ENCODE data around the gene PLCH2.

Gene PLCH2

GRCh38 chr1:2463396-2463795 is 12.7 kb upstream of the PLCH2 start:
- no peak for DNase-seq

- DNase-seq: no peak
Observed at GRCh38 chr1:2465371-2466269, 10.5 kb upstream of the PLCH2 start.

GRCh38 chr1:2466270-2466665 is 9.8 kb upstream of the PLCH2 start:
- DNase-seq: no peak

DNA sequence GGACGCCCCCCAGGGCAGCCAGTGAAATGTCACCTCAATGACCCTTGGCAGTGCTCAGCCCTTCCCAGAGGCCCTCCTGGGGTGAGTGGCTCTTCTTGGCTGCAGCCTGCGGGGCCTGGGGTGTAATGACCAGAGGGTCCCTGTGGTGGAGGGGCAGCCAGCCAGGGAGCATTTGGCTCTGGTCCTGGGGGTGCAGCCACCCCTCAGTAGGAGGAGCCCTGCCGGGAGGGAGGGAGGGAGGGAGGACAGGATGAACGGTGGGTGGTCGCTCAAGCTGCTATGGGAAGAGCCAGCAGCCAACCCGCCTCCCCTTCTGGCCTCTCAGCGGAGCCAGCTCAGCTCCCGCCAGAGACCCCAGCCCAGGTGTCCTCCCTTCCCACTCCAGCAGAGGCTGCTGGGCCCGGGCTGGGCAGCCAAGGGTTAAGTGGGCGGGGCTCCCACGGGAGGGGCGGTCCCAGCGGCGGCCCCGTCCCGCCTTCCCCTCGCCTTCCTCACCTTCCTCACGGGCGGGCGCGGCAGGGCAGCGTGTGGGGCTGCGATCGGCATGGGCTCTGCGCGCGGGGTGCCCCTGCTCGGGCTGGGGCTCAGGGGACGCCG is 9.0 kb upstream of the PLCH2 start:
- no peak for DNase-seq

DNA sequence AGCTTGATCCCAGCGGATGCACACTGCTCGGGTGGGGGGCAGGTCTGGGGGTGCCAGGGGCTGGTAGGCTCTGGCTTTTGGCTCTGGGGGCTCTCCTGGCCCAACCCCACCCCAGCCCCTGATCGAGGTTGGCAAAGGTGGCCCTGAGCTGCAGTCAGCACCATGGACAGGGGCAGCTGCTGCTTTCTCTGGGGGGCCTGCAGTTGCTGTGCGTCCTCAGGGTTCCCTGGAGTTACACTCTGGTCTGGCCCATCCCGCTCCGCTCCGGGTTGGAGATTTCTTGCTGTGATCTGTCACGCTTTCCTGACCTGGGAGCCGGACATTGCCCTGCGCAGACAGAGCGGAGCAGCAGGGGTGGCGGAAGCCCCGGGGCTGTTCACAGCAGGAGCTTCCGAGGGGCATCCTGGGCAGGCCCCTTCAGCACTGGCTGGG is 8.0 kb upstream of the PLCH2 start:
- DNase-seq: no peak

DNA sequence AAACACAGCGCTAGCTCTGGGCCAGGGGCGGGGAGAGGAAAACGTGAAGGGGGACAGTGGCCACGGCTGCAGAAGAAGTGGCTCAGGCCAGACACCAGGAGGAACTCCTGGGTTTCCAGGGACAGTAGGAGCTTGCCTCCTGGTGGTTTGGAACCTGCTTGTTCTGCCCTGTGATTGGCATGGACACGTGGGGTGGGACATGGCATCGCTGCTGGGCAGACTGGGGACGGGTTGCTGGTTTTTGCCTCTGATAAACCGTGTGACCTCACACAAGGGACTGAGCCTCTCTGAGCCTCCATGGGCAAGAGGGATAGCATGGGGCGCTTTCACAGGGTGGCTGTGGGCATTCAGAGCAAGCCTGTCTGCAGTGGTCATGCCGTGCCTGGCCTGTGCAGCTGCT is 7.5 kb upstream of the PLCH2 start:
- no peak for DNase-seq

DNA sequence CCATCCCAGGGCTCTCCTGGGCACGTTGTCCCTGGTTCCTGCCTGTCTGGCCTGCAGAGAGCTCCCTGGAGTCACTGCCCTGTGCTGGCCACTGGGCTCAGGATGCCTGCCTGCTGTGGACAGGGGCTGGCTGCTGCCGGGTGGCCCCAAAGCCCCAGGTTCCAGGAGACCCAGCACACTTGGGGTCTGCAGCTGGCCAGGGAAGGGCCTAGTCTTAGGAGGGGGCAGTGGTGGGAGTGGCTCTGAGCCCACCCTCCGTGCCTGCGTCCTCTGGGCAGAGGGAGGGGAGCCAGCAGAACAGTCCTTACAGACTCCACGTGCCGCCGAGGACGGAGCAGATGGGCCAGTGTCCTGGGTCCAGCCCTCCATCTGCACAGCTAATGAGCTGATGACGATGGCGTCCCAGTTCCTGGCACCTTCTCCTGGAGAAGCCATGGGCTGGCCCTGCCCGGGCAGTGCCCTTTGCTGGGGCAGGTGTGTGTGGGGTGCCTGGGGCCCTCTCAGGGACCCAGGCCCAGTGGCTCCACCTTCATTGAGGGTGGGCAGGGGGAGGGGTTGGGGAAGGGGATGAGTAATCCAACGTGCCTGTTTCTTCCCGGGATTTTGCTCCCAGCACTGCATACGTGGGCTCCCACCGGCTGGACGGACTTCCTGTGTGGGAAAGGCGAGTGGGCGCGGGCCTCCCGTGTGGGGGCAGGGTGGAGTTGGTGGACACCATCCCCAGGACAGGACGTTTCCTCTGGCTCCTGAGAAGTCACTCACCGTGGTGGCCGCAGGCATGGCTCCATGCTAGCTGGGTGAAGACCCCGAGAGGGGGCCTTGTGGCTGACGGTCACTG is 6.8 kb upstream of the PLCH2 start:
- no peak for DNase-seq

DNA sequence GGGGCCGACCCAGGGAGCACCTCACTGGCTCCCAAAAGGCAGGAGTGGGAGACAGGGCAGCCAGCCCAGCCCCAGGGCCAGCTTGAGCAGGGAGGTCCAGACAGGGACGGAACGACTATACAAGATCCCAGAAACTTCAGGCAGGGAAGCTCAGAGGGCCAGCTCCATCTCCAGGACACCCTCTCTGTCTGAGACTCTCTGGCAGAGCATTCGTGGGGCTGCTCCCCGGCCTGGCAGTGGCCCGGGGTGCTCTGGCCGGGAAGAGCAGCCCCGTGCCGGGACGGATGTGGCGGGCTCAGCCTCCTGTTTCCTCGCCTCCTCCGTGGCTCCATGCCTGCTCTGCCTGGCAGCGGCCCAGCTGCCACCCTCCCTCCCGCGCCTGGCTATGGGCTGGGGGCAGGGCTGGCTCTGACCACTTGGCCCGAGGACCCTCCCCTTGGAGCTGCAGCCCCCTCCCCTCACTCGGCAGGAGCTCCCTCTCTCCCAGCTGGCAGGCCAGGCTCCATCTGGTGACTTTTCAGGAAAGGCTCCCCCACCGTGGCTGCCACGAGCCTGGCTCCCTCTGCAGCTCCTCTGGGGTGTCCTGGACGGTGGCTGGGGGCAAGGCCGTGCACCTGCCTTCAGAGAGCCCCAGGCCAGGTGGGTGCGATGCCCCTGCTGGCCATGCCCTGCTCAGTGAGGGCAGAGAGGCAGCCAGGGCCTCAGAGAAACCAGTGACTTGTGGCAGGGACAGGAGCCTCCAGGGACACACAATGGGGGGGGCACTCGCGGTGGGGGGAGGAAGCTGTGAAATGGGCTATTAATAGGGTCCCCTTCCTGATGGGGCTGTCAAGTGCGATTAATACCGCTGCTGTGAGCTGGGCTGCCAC is 5.6 kb upstream of the PLCH2 start:
- no peak for DNase-seq

GRCh38 chr1:2471159-2471471 is 5.0 kb upstream of the PLCH2 start:
- DNase-seq: no peak

GRCh38 chr1:2471587-2472001 is 4.5 kb upstream of the PLCH2 start:
- no peak for DNase-seq

- no peak for DNase-seq
Observed at GRCh38 chr1:2472109-2472508, 4.0 kb upstream of the PLCH2 start.

DNA sequence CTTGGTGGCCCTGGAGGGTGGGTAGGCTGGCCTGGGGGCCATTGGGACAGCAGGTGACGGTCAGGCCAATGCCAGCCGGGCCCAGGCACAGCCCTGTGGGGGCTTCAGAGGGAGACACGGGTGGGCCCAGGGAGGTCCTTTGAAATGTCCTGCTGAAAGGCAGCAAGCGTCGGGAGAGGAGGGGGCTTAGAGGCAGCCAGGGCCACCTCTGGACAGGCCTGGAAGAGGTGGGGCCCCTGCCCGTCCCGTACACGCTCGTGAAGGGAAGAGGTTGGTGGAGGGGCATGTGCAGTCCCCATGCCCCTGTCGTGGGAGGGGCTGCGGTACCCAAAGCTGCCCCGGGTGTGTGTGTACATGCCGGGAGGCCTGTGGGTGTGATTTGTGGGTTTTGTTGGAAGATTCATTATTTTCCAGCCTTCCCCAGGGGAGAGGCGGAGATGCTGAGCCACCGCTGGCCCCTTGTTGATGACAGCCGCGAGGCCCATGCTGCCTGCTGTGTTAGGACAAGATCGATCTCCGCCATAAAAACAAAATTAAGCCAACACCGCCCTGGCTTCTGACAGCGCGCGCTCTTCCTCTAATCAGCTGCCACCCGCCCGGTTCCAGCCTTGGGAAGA is 3.4 kb upstream of the PLCH2 start:
- DNase-seq: no peak

- DNase-seq: no peak
Observed at GRCh38 chr1:2473198-2473597, 2.9 kb upstream of the PLCH2 start.

- DNase-seq: no peak
Observed at GRCh38 chr1:2474104-2474844, 1.8 kb upstream of the PLCH2 start.

DNA sequence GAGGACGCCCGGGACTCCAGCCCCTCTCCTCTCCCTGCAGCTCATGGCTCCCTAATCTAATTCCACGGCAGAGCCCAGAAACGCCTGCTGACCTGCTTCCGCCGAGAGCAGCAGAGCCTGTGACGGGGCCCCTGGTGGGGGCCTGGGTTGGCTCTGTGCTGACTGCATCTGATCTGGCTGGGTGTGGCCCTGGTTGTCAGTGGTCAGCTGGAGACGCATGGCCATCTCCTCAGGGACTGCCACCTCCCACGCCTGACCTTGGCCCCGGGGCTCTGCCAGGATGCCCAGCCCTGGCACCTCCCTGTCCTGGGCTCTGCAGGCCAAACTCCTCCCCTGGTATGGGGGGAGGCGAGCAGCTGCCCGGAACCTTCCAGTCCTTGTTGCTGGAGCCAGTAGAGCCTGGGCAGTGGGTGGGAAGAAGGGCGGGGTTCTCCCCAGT is 1.1 kb upstream of the PLCH2 start:
- DNase-seq: no peak

DNA sequence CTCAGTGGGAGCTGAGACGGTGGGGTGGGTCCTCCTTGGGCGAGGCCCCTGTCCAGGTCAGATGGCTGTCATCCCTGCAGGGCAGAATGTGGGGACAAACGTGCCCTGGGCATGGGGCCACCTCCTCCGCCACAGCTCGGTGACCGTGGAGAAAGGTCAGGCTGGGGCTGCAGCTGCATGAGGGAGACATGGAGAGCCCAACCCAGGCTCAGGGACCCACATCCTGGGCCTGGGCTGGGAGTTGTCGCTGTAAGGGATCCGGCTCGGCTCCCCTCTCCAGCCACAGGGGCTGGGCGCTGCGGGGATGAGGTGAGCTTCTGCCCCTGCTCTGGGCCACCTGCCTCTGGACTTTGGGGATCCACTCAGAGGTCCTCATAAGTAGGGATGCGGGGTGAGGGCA is 518 bp upstream of the PLCH2 start:
- no peak for DNase-seq

- DNase-seq: no peak
Observed at GRCh38 chr1:2477309-2477708, 1.2 kb downstream of the PLCH2 start.

GRCh38 chr1:2477791-2478499 is 1.9 kb downstream of the PLCH2 start:
- DNase-seq: no peak

- DNase-seq: no peak
Observed at GRCh38 chr1:2479186-2479585, 3.1 kb downstream of the PLCH2 start.

DNA sequence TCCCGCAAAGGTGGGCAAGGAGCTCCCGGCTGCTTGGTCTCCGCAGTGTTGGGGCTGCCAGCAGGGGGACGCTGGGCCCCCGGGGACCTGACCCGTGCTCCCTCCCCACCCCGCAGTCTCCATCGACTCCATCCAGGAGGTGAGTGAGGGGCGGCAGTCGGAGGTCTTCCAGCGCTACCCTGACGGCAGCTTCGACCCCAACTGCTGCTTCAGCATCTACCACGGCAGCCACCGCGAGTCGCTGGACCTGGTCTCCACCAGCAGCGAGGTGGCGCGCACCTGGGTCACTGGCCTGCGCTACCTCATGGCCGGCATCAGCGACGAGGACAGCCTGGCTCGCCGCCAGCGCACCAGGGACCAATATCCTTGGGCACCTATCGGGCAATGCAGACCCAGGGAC is 3.5 kb downstream of the PLCH2 start:
- no peak for DNase-seq
